ENCODE measurements around the gene LRRC18. TPM values are rescaled to one million over a fixed set of nuclear protein-coding genes. Genes with fewer than 3 reads are reported as not detected.

The LRRC18 gene
- total and polyA plus RNA-seq, 10 of the 15 experiments (the other 5 are each of a cell fraction or from before 2014, with no cell fraction given), result 0.16 to 0.47 (median 0.24) TPM; not detected in 6

GRCh38 chr10:48883701-48884100 is 55.9 kb downstream of the LRRC18 start (continued):
- no peak for TF ChIP-seq PRDM15 (CRISPR knock-in tag; IDR thresholded peaks at IDR 0.05)
- no peak for TF ChIP-seq IRF3 (IDR thresholded peaks at IDR 0.05)
- no peak for TF ChIP-seq ZSCAN29 (IDR thresholded peaks at IDR 0.05)
- no peak for TF ChIP-seq ESRRA (IDR thresholded peaks at IDR 0.05; ENCODE audit: low read length)
- no peak for TF ChIP-seq RUNX3 (IDR thresholded peaks at IDR 0.05; ENCODE audit: low read length)
- no peak for TF ChIP-seq RFX5 (IDR thresholded peaks at IDR 0.05; ENCODE audit: low read depth, low read length)
- TF ChIP-seq NR2F1 (conservative IDR thresholded peaks at IDR 0.05), result no peak
- TF ChIP-seq ATF7 (IDR thresholded peaks at IDR 0.05; ENCODE audit: low read depth), result no peak
- no peak for TF ChIP-seq TCF7 (IDR thresholded peaks at IDR 0.05; ENCODE audit: borderline replicate concordance)
- TF ChIP-seq ASH2L (IDR thresholded peaks at IDR 0.05; ENCODE audit: borderline replicate concordance, low read depth), result no peak
- no peak for TF ChIP-seq FOXK2 (IDR thresholded peaks at IDR 0.05)
- no peak for TF ChIP-seq NRF1 (conservative IDR thresholded peaks at IDR 0.05; ENCODE audit: low read depth, low read length)
